HG03354 (cell line): ENCODE measurements around the gene PPP5C.
"Not testable (repeated sequence)": the region's sequence is repeated elsewhere in the genome, so short reads cannot be mapped to it uniquely, and the experiment has no call there.

Experiments used
- ATAC-seq: cut with Tn5 transposase; IDR thresholded peaks from one replicate; pipeline ENCODE4 v1.9.1; 2021; ENCODE audit warnings: mild to moderate bottlenecking; ENCODE audit not compliant: unreplicated experiment, poor library complexity, severe bottlenecking

PPP5C gene

GRCh38 chr19:46422344-46422743, 75.5 kb downstream of the PPP5C start:
- ATAC-seq, result no peak

GRCh38 chr19:46423188-46423587, 76.3 kb downstream of the PPP5C start:
- no peak for ATAC-seq

- no peak for ATAC-seq
Observed at GRCh38 chr19:46426035-46426505, 79.2 kb downstream of the PPP5C start.

- ATAC-seq, result no peak
Observed at GRCh38 chr19:46426506-46427162, 79.7 kb downstream of the PPP5C start.

- ATAC-seq, result no peak
Observed at GRCh38 chr19:46427518-46428045, 80.7 kb downstream of the PPP5C start.

- ATAC-seq, result no peak
Observed at GRCh38 chr19:46428239-46429135, 81.6 kb downstream of the PPP5C start, which contains the start of gene PNMA8C. PNMA8C (minus strand) TSS chr19:46428936; CDS start chr19:46428359, 577 bp downstream.

- ATAC-seq, result no peak
Observed at GRCh38 chr19:46429999-46430398, 83.1 kb downstream of the PPP5C start.

- ATAC-seq, result no peak
Observed at GRCh38 chr19:46431824-46432223, 84.9 kb downstream of the PPP5C start.

GRCh38 chr19:46433470-46433869, 86.6 kb downstream of the PPP5C start:
- not testable (repeated sequence) for ATAC-seq

GRCh38 chr19:46435009-46435408, 88.1 kb downstream of the PPP5C start:
- no peak for ATAC-seq

GRCh38 chr19:46435689-46436088, 88.8 kb downstream of the PPP5C start:
- ATAC-seq, result not testable (repeated sequence)
